NCI-H128 (cell line): ENCODE data around the gene NDUFA12.

ENCODE experiments used
- DNase-seq: peaks from one replicate; lab custom pipeline; 2025; ENCODE audit not compliant: unreplicated experiment; lab: John Stamatoyannopoulos, UW

Gene NDUFA12

GRCh38 chr12:94942663-94943062, 60.8 kb downstream of the NDUFA12 start:
- no peak for DNase-seq

- no peak for DNase-seq
These were observed 62.0 kb downstream of the NDUFA12 start for GRCh38 chr12:94941440-94941862.

GRCh38 chr12:94940771-94941170, 62.7 kb downstream of the NDUFA12 start:
- no peak for DNase-seq

GRCh38 chr12:94938583-94938982, 64.9 kb downstream of the NDUFA12 start:
- DNase-seq = no peak

- no peak for DNase-seq
These were observed 72.7 kb downstream of the NDUFA12 start for GRCh38 chr12:94930772-94931171.

GRCh38 chr12:94930216-94930654, 73.3 kb downstream of the NDUFA12 start:
- no peak for DNase-seq

GRCh38 chr12:94929780-94930179, 73.7 kb downstream of the NDUFA12 start:
- DNase-seq = no peak

- no peak for DNase-seq
These were observed 77.8 kb downstream of the NDUFA12 start for GRCh38 chr12:94925729-94926128.

- DNase-seq = no peak
These were observed 78.3 kb downstream of the NDUFA12 start for GRCh38 chr12:94925206-94925605.

- DNase-seq = no peak
These were observed 80.9 kb downstream of the NDUFA12 start for GRCh38 chr12:94922561-94922960.
